HL-60 (cell line): ENCODE data around the gene C20orf204.

Experiments
- DNase-seq, 2 experiments: peaks; one replicate each; pipeline ENCODE4 v3.0.0-alpha.2; 2010 to 2020; ENCODE audit warnings: low read depth in 1 of 2, low spot score in 1 of 2
- H3K27ac ChIP-seq: fragments of 250-450 bp; sonication (Bioruptor Pico); replicated peaks from 2 replicates; pipeline ENCODE4 v1.5.1; 2020; ENCODE audit warnings: mild to moderate bottlenecking, moderate library complexity
- H3K27me3 ChIP-seq: fragments of 250-450 bp; sonication (Bioruptor Pico); 2 replicates; pipeline ENCODE4 v1.5.1; 2021; ENCODE audit warnings: mild to moderate bottlenecking, moderate library complexity; ENCODE audit not compliant: insufficient read depth, poor library complexity, severe bottlenecking
- H3K4me3 ChIP-seq: replicated peaks from 2 replicates; pipeline ENCODE4 v1.5.1; 2011; ENCODE audit warnings: mild to moderate bottlenecking, control low read depth, low read length; ENCODE audit not compliant: insufficient read depth
- GABPA ChIP-seq: IDR thresholded peaks from 2 replicates; pipeline ENCODE4 v1.6.1; 2012; ENCODE audit warnings: low read depth
- POLR2AphosphoS5 ChIP-seq: IDR thresholded peaks from 2 replicates; pipeline ENCODE4 v1.6.1; 2012; ENCODE audit warnings: low read depth
- SPI1 ChIP-seq: IDR thresholded peaks from 2 replicates; pipeline ENCODE4 v1.6.1; 2012; ENCODE audit warnings: low read depth, mild to moderate bottlenecking, borderline replicate concordance
- TF ChIP-seq, protein P1 (sequence below): IDR thresholded peaks from one replicate; pipeline ENCODE4 v1.5.1; 2011; ENCODE audit warnings: low read length, control low read depth, inconsistent platforms; ENCODE audit not compliant: insufficient read depth
- TF ChIP-seq, protein P2 (sequence below): IDR thresholded peaks from 2 replicates; pipeline ENCODE4 v1.6.1; 2012; ENCODE audit warnings: low read depth; ENCODE audit not compliant: insufficient replicate concordance

The C20orf204 gene

GRCh38 chr20:64047046-64047389 is 11.0 kb downstream of the C20orf204 start:
- TF ChIP-seq, protein P1, sequence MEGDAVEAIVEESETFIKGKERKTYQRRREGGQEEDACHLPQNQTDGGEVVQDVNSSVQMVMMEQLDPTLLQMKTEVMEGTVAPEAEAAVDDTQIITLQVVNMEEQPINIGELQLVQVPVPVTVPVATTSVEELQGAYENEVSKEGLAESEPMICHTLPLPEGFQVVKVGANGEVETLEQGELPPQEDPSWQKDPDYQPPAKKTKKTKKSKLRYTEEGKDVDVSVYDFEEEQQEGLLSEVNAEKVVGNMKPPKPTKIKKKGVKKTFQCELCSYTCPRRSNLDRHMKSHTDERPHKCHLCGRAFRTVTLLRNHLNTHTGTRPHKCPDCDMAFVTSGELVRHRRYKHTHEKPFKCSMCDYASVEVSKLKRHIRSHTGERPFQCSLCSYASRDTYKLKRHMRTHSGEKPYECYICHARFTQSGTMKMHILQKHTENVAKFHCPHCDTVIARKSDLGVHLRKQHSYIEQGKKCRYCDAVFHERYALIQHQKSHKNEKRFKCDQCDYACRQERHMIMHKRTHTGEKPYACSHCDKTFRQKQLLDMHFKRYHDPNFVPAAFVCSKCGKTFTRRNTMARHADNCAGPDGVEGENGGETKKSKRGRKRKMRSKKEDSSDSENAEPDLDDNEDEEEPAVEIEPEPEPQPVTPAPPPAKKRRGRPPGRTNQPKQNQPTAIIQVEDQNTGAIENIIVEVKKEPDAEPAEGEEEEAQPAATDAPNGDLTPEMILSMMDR: no peak
- TF ChIP-seq POLR2AphosphoS5 (no peak), GABPA (no peak), SPI1 (no peak)
- TF ChIP-seq, protein P2, sequence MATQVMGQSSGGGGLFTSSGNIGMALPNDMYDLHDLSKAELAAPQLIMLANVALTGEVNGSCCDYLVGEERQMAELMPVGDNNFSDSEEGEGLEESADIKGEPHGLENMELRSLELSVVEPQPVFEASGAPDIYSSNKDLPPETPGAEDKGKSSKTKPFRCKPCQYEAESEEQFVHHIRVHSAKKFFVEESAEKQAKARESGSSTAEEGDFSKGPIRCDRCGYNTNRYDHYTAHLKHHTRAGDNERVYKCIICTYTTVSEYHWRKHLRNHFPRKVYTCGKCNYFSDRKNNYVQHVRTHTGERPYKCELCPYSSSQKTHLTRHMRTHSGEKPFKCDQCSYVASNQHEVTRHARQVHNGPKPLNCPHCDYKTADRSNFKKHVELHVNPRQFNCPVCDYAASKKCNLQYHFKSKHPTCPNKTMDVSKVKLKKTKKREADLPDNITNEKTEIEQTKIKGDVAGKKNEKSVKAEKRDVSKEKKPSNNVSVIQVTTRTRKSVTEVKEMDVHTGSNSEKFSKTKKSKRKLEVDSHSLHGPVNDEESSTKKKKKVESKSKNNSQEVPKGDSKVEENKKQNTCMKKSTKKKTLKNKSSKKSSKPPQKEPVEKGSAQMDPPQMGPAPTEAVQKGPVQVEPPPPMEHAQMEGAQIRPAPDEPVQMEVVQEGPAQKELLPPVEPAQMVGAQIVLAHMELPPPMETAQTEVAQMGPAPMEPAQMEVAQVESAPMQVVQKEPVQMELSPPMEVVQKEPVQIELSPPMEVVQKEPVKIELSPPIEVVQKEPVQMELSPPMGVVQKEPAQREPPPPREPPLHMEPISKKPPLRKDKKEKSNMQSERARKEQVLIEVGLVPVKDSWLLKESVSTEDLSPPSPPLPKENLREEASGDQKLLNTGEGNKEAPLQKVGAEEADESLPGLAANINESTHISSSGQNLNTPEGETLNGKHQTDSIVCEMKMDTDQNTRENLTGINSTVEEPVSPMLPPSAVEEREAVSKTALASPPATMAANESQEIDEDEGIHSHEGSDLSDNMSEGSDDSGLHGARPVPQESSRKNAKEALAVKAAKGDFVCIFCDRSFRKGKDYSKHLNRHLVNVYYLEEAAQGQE: no peak
- Histone ChIP-seq H3K27ac (no peak overlapping the region), H3K27me3 (peaks cover 23% of the 10 kb centered on the region)

DNA sequence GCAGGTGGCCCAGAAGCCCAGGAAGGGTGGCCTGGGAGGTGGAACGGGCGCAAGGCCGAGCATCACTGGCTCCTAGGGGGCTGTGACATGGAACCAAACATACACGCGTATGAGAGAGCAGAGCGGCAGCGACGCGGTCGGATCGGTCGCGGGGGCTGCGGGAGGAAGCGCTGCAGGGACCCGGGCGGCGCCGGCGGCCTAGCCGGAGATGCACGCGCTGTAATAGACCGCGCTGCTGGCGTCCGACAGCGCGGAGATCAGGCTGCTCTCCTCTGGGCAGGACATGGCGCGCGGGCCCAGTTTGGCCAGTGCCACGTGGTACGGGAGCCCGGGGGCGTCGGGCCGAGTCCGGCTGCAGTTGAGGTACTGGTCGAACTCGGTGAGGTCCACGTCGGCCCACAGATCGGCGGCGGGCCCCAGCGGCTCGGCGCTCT is 12.0 kb downstream of the C20orf204 start:
- TF ChIP-seq, protein P2: no peak
- TF ChIP-seq SPI1 (no peak), GABPA (no peak), POLR2AphosphoS5 (no peak)
- TF ChIP-seq, protein P1: no peak
- peaks cover 23% of the 10 kb centered on the region for H3K27me3 ChIP-seq

More at GRCh38 chr20:64047046-64047389, 11.0 kb downstream of the C20orf204 start:
- no peak for DNase-seq
- no peak overlapping the region for H3K4me3 ChIP-seq

DNA sequence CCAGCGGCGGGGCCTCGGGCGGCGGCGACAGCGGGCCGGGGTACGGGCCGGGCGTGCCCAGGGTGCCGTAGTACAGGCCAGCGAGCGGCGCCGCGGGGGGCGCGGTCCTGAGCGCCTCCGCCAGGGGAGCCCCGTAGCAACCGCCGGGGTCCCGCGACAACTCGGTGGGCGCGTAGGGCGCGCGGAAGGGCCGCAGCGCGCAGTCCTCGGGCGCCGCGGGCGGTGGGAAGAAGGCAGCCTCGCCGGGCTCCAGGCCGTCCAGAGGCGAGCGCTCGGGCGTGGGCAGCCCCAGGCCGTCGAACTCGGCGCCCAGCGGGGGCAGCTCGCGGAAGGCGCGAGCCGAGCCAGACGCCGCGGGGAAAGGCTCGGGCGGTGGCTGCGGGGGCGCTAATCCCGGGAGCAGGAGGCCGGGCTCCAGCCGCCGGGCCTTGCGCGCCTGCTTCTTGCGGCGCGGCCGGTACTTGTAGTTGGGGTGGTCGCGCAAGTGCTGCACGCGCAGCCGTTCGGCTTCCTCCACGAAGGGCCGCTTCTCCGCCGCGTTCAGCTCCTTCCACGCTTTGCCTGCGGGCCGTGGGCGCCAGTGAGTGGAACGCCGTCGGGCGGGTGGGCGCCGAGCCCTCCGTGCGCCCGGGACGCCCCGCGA is 12.5 kb downstream of the C20orf204 start:
- DNase-seq: no peak
- no peak overlapping the region for H3K27ac ChIP-seq
- H3K4me3 ChIP-seq: no peak overlapping the region
- H3K27me3 ChIP-seq: peaks cover 23% of the 10 kb centered on the region
- TF ChIP-seq SPI1 (no peak), POLR2AphosphoS5 (no peak), GABPA (no peak)
- TF ChIP-seq, protein P2: no peak
- TF ChIP-seq, protein P1: no peak

More for the DNA sequence above, 12.0 kb downstream of the C20orf204 start:
- H3K4me3 ChIP-seq: no peak overlapping the region
- DNase-seq: no peak
- no peak overlapping the region for H3K27ac ChIP-seq
